ENCODE results near the gene SCNN1B.
"Not testable (repeated sequence)": the region's sequence is repeated elsewhere in the genome, so short reads cannot be mapped to it uniquely, and the experiment has no call there.

The SCNN1B gene

DNA sequence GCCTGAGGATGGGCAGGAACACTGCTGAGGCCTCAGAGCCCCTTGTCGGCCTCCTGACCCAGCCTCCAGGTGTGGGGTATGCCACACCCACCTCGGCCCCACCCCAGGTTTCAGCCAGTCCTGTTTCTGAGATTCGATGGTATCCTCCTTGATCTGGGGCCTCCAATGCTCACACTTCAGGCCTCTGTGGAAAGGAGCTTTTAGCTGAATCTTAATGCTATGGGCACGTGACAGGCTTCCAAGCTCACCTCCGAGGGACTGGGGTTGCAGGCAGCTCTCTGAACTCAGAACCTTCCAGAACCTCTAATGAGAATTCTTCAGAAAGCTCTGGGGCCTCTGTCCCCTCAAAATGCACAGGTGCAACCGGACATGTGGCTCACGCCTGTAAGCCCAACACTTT, 54.8 kb downstream of the SCNN1B start:
- no peak for FAIRE-seq

DNA sequence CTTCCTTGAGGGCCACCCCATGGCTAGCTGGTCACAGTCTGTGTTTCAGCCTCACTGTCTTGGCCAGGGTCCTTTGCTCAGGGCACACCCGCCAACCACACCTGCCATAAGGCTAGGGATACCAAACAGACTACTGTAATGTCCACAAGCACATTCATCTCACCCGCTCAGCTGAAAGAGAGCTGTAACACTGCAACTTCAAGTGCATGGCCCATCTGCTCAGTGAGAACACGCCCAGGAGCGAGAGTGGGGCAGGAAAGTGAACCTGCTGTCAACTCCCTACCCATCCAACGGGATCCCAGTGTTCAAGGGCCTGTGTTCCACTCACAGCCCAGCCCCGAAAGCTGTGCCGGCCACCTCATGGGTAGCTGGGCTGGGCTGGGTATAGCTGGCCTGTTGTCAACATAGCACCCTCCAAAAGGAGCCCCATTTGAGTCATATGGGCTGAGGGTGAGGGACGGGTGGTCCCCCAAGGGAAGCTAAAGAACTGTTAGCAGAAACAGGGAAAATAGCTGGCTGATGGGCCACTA, 55.7 kb downstream of the SCNN1B start:
- no peak for FAIRE-seq

DNA sequence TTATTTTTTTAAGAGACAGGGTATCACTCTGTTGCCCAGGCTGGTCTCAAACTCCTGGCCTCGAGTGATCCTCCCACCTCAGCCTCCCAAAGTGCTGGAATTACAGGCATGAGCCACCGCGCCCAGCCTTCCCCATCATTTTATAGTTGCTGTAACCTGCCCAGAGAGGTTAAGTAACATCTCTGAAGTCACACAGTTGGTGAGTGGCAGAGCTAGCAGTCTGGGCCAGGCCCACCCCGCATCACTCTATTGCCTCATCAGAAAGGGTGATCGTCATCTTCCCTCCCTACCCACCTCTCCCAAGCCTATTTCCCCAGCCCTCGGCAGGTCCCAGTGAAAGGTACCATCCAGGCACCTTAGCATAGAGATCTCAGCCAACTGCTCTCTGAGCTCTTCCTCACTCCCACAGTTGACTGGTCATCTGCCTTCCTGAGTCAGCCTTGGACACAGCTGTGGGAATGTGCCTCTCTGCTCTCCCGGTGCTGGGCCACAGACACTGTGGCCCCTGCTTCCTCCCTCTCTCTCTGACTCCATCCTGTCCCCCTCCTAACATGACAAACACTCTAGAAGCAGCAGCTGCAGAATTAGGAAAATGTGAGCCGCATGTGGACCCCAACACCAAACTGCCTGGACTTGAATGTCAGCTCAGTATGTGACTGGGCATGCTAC, 57.1 kb downstream of the SCNN1B start:
- FAIRE-seq, result no peak

DNA sequence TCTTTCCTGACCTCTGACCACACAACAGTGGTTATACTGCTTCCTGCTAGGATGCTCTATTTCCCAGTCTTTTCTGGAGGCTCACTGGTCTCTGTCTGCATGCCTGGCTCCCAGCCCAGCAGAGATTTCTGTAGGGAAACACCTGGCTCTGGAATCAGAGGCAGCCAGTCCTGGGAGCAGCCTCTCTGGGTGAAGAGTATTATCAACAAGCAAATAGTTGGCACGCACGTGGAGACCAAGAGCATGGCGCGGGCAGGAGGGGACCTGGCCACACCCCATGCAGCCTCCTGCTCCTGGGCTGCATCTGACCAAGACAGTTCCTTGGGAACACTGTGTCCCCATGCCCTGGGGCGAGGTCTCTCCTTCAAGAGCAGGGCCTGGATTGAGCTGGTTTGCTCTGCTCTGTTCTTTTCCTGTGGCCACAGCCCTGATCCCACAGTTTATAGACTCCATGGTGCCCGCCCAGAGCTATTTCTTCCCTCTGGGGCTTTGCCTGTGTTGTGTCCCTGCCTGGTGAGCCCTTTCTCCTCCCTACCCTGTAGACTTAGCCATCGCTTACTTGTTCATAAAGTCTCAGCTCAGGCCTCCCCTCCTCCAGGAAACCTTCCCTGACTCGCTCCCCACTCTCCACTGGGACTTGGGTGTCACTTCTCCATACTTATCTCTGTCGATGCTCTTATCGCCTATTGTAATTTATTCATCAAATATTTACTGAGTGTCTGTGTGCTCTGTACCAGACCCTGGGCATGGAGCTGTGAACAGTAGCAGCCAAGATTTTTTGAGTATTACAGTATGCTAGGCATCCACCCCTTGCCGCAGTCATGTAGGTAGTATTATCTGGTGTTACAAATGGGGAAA, 60.6 kb downstream of the SCNN1B start:
- no peak for FAIRE-seq

DNA sequence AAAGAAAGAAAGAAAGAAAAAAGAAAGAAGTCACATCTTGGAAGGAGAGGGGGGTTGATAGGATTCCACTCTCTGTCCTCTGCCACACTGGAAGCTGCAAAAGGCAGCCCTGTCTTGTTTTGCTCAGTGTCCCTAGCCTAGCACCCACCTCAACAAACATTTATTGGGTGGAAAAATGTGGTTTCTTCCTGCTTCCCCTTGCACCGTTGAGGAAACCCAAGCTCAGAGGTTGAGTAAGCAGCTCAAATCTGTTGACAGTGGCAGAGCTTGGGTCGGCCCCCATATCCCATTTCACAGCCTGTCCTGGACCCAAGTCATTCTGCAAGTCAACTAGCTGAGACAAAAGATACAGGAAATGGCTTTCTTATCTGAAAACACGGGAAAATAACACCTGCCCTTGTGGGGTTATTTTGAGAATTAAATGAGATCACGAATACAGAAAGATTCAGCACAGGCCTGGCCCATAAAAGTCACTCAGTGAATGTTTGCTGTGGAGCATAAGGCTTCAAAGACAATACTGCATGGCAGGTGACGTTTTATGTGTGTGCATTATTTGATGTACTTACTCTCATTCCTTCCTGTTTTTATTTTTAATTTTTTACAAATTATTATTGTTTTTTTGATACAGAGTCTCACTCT, 63.6 kb downstream of the SCNN1B start:
- FAIRE-seq, result no peak

DNA sequence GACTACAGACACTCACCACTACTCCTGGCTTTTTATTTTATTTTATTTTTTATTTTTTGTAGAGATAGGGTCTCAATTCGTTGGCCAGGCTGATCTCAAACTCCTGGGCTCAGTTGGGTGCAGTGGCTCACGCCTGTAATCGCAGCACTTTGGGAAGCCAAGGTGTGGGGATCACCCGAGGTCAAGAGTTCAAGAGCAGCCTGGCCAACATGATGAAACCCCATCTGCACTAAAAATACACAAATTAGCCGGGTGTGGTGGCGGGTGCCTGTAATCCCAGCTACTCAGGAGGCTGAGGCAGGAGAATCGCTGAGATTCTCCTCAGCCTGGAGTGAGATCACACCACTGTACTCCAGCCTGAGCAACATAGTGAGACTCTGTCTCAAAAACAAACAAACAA, 64.2 kb downstream of the SCNN1B start:
- FAIRE-seq, result not testable (repeated sequence)

DNA sequence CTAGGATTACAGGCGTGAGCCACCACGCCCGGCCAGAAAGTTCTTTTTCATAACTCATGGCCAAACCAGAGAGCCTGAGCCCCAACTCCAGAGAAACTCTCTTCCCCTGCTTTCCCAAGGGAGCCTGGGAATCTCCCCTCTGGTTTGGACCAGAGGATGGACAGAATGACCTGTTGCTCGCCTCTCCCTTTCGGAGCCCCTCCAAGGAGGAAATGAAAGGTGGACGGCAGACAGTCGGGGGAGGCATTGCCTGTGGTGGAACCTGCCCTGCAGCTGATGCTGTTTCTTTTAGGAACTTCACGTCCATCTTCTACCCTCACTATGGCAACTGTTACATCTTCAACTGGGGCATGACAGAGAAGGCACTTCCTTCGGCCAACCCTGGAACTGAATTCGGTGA, 65.5 kb downstream of the SCNN1B start:
- no peak for FAIRE-seq

DNA sequence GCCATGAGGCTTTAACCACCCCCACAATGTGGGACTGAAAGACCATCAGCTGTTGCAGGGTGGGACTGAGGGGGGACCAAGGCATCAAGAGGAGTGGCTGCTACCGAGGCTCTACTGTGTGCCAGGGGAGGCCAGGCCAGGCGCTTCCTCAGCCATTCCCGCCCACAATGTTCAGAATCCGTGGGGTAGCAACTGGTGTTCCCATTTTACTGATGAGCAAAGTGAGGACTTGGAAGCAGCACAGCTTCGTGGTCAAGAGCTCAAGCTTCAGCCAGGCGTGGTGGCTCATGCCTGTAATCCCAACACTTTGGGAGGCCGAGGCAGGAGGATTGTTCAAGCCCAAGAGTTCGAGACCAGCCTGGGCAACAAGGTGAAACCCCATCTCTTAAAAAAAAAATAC, 65.9 kb downstream of the SCNN1B start:
- no peak for FAIRE-seq

DNA sequence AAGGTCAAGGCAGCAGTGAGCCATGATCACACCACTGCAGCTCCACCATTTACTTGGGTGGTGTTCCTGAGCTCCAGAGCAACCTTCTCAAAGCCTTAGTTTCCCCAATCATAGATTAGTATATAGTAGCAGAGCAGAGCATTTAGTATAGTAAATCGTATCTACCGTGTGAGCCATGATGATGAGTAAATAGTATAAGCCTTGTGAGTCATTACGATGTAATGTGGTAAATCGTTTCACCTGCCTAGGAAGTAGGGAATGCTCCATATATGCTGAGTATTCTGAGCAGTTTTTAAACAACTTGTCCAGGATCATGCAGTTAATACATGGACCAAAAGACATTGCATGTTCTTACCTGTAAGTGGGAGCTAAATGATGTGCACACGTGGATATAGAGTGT, 66.4 kb downstream of the SCNN1B start:
- no peak for FAIRE-seq

DNA sequence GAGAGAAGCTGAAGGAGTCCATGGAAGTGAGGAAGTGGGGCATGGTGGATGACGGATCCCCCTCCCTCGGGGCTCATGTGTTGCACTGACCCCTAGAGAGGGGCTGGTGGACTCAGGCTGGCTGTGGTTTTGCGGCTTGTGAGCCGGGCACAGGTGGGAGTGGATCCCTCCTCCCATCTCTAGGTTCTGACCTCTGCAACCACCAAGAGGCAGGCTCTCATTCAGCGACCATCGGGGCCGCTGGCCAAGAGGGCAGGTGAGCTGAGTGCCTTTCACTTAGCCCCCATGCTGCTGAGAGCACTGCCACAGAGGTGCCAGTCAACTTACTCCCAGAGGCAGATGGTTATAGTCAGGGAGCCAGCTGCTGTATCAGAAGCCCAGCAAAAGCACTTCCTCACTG, 67.3 kb downstream of the SCNN1B start:
- FAIRE-seq, result no peak

DNA sequence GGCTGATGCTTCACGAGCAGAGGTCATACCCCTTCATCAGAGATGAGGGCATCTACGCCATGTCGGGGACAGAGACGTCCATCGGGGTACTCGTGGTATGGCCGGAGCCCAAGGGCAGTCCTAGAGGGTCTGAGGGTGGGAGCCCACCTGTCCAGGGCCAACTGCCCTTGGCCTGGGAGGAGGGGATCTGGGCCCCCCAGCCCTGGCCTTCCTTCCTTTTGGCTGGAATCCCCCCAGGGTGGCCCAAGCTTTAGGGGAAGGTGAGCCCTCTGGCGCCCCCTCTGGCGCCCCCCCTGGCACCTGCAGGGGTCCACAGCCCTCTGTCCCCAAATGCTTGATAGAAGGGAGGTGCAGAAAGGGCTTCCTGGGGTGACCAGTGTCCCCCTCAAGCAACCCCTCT, 69.3 kb downstream of the SCNN1B start:
- no peak for FAIRE-seq

DNA sequence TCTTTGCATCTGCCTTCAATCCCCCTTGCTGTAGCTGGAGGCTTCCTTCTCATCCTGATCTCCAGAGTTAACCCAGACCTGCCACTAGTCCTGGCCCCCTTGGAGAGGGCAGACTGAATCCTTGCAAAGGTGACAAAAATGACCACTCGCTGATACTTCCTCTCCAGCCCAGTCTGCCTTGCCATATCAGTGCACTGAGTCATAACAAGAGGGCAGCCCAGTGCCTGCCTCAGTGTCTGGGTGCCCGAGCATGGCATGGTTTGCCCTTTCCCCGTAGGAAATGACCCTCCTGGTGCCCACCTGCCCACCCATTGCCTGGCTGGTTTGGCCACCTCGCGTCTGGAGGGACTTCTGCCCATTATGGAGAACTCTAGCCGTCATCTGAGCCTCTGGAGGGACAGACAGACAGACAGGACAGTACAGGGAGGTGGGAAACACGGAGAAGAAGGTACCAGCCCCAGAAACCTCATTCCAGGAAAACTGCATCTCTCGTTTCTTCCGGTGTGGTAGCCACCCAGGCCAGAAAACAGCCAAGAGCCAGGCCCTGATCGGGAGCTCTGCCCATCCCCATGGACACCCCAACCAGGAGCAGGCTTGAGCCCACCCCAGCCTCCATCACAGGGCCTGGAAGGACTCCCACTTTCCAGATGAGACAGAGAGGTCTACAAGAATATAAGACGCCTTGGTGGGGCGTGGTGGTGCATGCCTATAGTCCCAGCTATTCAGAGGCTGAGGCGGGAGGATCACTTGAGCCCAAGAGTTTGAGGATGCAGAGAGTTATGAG, 71.5 kb downstream of the SCNN1B start:
- no peak for FAIRE-seq

DNA sequence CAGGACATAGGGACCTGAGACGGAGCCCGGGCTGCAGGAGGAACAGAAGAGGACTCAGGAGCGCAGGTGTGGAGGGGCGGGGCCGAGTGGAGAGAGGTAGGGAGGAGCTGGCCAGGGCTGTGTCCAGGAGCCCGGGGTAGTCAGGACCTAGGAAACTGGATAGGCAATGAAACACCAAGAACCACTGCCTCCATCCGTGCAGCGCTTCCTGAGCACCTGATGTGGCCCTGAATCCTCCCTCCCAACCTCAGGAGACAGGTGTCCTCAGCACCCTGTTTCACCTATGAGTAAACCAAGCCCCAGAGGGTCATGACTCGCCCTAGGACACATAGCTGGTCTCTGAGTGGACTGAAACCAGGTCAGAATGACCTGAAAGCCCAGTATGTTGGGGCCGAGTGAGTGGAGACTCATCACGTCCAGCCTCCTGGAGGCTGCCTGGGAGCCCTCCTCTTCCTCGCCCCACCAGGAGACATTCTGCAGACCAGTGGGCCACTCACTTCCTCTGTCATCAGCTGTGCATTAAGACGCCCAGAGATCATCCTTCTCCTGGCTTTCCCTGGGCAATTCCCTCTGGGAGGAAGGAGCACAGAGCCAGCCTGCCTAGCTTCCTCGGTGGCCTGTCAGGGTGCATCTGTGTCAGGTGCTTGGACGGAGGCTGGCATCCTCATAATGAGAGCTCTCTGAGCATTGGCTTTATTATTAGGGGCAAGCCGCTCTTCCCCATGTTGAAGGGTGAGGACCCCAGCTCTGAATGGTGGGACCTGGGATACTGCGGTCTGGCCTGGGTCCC, 72.8 kb downstream of the SCNN1B start:
- no peak for FAIRE-seq

DNA sequence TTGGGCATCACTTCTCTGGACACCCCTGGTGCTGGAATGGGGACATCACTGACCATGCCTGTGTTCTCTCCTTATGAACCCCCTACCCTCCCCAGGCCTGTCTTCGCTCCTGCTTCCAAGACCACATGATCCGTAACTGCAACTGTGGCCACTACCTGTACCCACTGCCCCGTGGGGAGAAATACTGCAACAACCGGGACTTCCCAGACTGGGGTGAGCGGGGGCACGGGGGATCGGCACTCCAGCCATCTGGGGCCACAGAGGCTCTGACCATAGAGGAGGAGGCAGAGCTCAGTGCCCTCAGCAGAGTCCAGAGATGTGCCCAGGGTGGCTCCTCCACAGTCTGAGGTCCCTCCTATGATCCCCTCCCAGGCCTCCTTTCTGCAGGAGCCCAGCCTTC, 73.5 kb downstream of the SCNN1B start:
- FAIRE-seq, result no peak

DNA sequence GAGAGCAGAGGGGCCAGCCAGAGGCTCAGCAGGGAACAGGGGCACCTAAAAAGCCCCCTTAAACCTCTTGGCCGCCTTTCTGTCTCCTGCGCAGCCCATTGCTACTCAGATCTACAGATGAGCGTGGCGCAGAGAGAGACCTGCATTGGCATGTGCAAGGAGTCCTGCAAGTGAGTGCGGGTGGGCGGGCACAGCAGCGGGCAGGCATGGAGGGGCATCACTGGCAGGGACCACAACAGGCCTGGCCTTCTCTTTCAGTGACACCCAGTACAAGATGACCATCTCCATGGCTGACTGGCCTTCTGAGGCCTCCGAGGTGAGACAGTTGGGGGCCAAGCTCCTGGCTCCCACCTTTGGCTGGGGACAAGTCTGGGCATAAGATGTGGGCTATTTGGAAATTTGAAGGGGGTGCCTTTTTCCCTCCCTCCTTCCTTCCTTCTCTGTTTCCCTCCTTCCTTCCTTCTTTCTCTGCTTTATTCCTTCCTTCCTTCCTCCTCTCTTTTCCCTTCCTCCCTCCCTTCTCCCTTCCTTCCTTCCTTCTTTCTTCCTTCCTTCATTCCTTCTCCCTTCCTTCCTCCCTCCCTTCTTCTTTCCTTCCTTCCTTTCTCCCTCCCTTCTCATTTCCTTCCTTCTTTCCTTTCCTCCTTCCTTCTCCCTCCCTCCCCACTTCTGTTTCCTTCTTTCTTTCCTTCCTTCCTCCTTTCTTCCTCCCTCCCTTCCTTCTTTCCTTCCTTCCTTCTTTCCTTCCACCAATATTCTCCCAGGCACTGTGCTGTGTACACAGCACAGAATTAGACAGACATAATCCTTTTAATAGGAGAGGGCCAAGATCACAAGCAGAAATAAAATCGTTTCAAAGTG, 75.2 kb downstream of the SCNN1B start:
- no peak for FAIRE-seq

DNA sequence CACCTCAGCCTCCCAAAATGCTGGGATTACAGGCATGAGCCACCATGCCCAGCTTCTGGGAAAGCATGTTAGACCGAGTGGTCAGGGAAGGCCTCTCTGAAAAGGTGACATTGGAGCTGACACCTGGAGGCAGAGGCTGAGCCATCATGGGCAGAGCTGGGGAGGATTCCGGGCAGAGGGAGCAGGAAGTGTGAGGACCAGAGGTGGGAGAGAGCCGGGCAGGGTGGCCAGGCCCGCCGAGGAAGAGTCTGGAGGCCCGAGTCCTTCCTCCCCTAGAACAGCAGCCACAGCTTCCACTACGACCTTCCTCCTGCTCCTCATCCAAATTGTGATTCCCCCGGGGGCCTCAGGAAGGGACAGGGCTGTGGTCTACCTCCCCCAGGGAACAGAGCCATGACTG, 76.2 kb downstream of the SCNN1B start:
- no peak for FAIRE-seq

DNA sequence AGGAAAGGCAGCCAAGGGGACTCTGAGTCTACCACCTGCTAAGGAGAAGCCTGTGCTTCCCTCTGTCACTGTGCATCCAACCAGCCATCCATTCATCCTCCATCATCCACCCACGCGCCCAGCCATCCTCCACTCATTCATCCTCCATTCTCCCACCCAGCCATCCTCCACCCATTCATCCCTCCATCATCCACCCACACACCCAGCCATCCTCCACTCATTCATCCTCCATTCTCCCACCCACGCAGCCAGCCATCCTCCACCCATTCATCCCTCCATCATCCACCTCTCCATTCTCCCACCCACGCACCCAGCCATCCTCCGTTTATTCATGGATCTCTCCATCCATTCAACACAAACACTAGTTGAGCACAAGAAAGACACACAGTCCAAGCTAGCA, 76.8 kb downstream of the SCNN1B start:
- FAIRE-seq, result no peak

DNA sequence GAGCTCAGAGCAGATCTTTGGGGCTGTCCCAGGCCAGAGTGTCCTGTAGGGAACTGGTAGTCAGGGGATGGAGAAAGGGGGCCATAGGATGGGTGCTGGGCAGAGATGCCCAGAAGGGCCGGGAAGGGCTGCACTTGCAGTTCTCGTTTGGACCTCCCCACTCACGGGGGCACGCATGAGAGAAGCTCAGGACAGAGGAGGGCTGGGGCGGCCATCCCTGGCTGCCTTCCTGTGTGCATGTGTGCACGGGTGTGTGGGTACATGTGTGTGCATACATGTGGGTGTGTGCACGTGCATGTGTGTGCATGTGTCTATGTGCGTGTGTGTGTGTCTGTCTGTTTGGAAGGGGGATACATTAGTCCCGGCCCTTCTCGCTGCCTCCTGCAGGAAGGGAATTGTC, 77.6 kb downstream of the SCNN1B start:
- no peak for FAIRE-seq

DNA sequence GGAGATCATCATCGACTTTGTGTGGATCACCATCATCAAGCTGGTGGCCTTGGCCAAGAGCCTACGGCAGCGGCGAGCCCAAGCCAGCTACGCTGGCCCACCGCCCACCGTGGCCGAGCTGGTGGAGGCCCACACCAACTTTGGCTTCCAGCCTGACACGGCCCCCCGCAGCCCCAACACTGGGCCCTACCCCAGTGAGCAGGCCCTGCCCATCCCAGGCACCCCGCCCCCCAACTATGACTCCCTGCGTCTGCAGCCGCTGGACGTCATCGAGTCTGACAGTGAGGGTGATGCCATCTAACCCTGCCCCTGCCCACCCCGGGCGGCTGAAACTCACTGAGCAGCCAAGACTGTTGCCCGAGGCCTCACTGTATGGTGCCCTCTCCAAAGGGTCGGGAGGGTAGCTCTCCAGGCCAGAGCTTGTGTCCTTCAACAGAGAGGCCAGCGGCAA, 78.4 kb downstream of the SCNN1B start:
- no peak for FAIRE-seq

DNA sequence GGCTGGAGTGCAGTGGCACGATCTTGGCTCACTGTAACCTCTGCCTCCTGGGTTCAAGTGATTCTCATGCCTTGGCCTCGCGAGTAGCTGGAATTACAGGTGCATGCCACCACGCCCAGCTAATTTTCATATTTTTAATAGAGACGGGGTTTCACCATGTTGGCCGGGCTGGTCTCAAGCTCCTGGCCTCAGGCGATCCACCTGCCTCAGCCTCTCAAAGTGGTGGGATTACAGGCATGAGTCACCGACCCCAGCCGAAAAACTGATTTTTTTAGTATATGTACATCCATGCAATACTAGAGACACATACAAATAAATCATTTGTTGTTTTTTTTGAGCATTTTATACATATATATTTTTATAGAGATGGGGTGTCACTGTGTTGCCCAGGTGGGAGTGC, 79.6 kb downstream of the SCNN1B start:
- FAIRE-seq, result not testable (repeated sequence)

DNA sequence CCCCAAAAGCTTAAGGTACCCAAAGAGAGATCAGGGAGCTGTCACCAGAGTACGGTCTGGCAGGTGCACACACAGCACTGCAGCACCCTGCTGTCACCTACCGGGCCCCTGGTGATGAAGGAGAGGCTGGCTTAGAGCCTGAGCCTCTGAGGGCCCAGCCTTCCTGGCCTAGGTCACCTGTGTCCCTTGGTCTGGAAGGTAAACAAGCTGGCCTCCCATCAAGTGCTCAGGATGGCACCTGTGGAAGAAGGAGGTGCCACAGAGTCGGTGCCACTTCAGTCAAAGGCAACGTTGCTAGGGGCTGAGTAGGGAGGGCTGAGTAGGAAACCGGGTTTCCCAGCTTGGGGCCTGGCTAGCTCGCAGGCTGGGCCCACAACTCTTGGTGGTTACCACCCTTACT, 80.2 kb downstream of the SCNN1B start:
- no peak for FAIRE-seq

Data from G401.6 (cell line).